Inflammatory macrophage treated with lipopolysaccharide for 4 hours (primary cell): Measurements from ENCODE around the gene SLC22A23.
"Not testable (repeated sequence)": the region's sequence is repeated elsewhere in the genome, so short reads cannot be mapped to it uniquely, and the experiment has no call there.

Experiments
- DNase-seq: peaks from one replicate; pipeline ENCODE4 v3.0.0-alpha.2; 2020

SLC22A23 gene

GRCh38 chr6:3382326-3383279 lies 74.2 kb downstream of the SLC22A23 start:
- no peak for DNase-seq

GRCh38 chr6:3381233-3381921 lies 75.5 kb downstream of the SLC22A23 start:
- no peak for DNase-seq

- no peak for DNase-seq
Measured at GRCh38 chr6:3380344-3381232, 76.3 kb downstream of the SLC22A23 start.

- no peak for DNase-seq
Measured at GRCh38 chr6:3379482-3380060, 77.3 kb downstream of the SLC22A23 start.

GRCh38 chr6:3378808-3379207 lies 78.0 kb downstream of the SLC22A23 start:
- not testable (repeated sequence) for DNase-seq

- not testable (repeated sequence) for DNase-seq
Measured at GRCh38 chr6:3378398-3378782, 78.5 kb downstream of the SLC22A23 start.

- DNase-seq = no peak
Measured at GRCh38 chr6:3377536-3378397, 79.1 kb downstream of the SLC22A23 start.

- no peak for DNase-seq
Measured at GRCh38 chr6:3376893-3377535, 79.8 kb downstream of the SLC22A23 start.

GRCh38 chr6:3376064-3376463 lies 80.8 kb downstream of the SLC22A23 start:
- no peak for DNase-seq

- no peak for DNase-seq
Measured at GRCh38 chr6:3373597-3374203, 83.2 kb downstream of the SLC22A23 start.

- no peak for DNase-seq
Measured at GRCh38 chr6:3372912-3373554, 83.8 kb downstream of the SLC22A23 start.

- no peak for DNase-seq
Measured at GRCh38 chr6:3372184-3372846, 84.5 kb downstream of the SLC22A23 start.

GRCh38 chr6:3371222-3371949 lies 85.5 kb downstream of the SLC22A23 start:
- no peak for DNase-seq

GRCh38 chr6:3370361-3371221 lies 86.3 kb downstream of the SLC22A23 start:
- no peak for DNase-seq

- no peak for DNase-seq
Measured at GRCh38 chr6:3369985-3370360, 86.9 kb downstream of the SLC22A23 start.

GRCh38 chr6:3368685-3369084 lies 88.2 kb downstream of the SLC22A23 start:
- peak; percentile 32 for DNase-seq

GRCh38 chr6:3367630-3368029 lies 89.2 kb downstream of the SLC22A23 start:
- peak; percentile 75 for DNase-seq
